Gastrocnemius medialis (tissue), 4 donors: ENCODE results near the gene FOXP2.

Experiments used
- POLR2A ChIP-seq, 2 donors: fragments of 450-650 bp; IDR thresholded peaks; one replicate each; pipeline ENCODE4 v1.6.1; 2017; ENCODE audit warnings: antibody characterized with exemption in 2 of 2, mild to moderate bottlenecking in 2 of 2, moderate library complexity in 2 of 2
- TF ChIP-seq, protein P1 (sequence below), 5 experiments: fragments of 450-650 bp in 3 of 5; fragments of 200-600 bp in 2 of 5; sonication (generic) in 2 of 5; IDR thresholded peaks in 4 of 5; conservative IDR thresholded peaks in 1 of 5; 1 replicate in 4 of 5; 2 replicates in 1 of 5; pipeline ENCODE4 v1.5.1; 2016 to 2019; ENCODE audit warnings: antibody characterized with exemption in 5 of 5, mild to moderate bottlenecking in 3 of 5, moderate library complexity in 3 of 5

DNA sequence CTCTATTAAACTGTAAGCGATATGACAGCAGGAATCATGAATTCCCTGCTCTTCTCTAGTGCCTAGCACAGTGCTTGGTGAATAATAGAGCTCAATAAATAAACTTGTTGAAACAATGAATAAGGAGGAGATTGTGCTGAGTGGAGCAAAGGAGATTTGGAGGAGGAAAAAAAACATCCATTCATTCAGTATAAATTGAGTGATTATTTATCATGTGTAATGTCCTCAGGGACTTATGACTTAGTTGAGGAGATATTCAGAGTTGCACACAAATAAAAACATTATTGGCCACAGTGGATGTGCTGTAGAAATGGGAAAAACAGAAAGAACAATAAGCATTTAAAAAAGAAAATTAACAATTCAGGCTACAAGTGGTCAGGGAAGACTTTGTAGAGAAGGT is 125.7 kb downstream of the FOXP2 start:
- TF ChIP-seq, protein P1, sequence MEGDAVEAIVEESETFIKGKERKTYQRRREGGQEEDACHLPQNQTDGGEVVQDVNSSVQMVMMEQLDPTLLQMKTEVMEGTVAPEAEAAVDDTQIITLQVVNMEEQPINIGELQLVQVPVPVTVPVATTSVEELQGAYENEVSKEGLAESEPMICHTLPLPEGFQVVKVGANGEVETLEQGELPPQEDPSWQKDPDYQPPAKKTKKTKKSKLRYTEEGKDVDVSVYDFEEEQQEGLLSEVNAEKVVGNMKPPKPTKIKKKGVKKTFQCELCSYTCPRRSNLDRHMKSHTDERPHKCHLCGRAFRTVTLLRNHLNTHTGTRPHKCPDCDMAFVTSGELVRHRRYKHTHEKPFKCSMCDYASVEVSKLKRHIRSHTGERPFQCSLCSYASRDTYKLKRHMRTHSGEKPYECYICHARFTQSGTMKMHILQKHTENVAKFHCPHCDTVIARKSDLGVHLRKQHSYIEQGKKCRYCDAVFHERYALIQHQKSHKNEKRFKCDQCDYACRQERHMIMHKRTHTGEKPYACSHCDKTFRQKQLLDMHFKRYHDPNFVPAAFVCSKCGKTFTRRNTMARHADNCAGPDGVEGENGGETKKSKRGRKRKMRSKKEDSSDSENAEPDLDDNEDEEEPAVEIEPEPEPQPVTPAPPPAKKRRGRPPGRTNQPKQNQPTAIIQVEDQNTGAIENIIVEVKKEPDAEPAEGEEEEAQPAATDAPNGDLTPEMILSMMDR (IDR thresholded peaks at IDR 0.05 in 4 of 5, conservative IDR thresholded peaks at IDR 0.05 in 1 of 5): no peak
- no peak for TF ChIP-seq POLR2A (IDR thresholded peaks at IDR 0.05)
